ENCODE measurements around the gene RPS6KC1. TPM values are rescaled to one million over a fixed set of nuclear protein-coding genes. Genes with fewer than 3 reads are reported as not detected.
A peak's percentile ranks its signal among the peaks of the same experiment; 100 is the strongest.
"Not testable (repeated sequence)": the region's sequence is repeated elsewhere in the genome, so short reads cannot be mapped to it uniquely, and the experiment has no call there.

Gene RPS6KC1
- total RNA-seq, 1 donor from 2014 or later, result 9.5 TPM

DNA sequence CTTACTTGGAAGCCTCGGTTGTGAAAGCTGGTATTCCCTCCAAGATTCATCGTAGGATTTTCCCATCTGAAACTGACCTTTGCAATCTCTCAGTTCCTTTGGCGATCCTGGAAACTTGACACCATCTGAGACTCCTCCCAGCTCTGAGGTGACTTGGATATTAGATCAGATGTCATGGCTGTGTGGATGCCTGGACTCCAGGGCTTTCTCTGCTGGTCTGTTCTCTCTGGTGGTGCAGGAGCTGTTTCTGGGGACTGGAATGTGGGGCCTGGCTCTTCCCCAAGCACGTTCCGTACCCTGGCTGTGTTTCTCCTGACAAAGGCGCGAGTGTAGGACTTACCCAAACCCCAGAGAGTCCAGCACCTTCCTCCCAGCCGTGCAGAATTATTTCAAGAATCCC, 252.2 kb downstream of the RPS6KC1 start:
- peak; percentile 65 for ATAC-seq
- no peak for DNase-seq
- intact Hi-C loops (cut with micrococcal nuclease), result no loop called here

DNA sequence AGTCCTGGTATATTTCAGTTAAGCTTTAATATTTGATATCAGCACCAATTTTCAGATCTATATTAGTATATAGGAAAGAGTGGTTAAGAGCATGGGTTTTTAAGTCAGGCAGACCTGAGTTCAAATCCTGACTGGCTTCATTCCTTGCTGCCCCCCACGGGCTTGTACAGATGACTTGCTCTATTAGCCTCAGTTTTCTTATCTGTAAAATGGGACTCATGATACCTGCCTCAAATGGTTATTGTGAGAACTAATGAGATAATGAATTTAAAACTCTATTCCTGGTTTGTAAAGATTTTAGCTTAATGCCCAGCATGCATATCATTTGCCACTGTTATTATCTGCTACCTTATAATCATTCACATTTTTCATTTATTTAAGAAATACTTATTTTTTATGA, 264.5 kb downstream of the RPS6KC1 start:
- intact Hi-C loops (cut with micrococcal nuclease), result no loop called here
- ATAC-seq (no peak), DNase-seq (no peak)

DNA sequence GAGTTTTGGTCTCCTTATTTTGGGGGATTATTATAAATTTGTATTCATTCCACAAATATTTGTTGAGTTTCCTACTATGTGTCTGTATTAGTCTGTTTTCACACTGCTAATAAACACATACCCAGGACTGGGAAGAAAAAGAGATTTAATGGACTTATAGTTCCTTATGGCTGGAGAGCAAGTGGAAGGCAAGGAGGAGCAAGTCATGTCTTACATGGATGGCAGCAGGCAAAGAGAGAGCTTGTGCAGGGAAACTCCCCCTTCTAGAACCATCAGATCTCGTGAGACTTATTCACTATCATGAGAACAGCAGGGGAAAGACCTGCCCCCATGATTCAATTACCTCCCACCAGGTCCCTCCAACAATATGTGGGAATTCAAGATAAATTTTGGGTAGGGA, 267.4 kb downstream of the RPS6KC1 start:
- DNase-seq; ATAC-seq; intact Hi-C loops (cut with micrococcal nuclease): not testable (repeated sequence)

DNA sequence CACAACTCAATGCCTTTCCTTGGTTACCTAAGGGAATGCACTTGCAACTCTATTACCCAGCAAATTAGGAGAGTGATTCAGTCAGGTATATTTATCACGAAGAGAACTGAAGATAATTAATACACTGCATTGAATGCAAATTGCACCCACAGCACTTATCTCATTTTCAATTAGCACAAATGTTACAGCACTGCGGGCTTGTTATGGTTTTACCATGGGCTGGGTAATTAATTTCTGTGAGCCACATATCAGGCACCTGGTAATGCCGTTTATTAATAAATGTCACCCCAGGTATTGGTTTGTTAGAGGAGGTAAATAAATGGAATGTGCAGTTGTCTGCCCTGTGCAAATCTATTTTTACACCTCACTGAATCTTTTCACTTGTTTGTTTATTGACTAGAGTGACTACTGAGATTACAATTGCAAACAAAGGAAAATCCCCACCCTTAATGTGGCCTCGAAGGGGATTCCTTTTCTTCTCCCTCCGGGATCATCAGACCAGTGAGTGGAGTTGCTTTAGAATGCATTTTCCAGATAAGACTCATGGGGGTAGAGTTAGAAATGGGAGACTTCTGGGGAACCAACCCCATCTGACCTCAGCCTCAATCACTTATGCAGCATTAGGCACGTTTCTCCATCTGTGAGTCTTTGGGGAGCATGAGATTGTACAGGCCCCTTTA, 269.3 kb downstream of the RPS6KC1 start:
- DNase-seq (no peak), ATAC-seq (no peak)
- intact Hi-C loops (cut with micrococcal nuclease), result no loop called here

Other genes with a start within 250 kb of the RPS6KC1 start
- not detected for gene SPATA45, start 203.6 kb upstream of the RPS6KC1 start, total RNA-seq
- gene FLVCR1, start 193.0 kb upstream of the RPS6KC1 start, total RNA-seq, result 2.0 TPM
- 1.0 TPM for gene VASH2, start 100.7 kb upstream of the RPS6KC1 start, total RNA-seq
- gene ANGEL2, start 35.4 kb upstream of the RPS6KC1 start, total RNA-seq, result 16.4 TPM

Data from left ventricle myocardium superior (tissue), 1 donor.